GM18909 (cell line): ENCODE data around the gene PPP1R3E.
A peak's percentile ranks its signal among the peaks of the same experiment; 100 is the strongest.

Experiments used
- ATAC-seq: cut with Tn5 transposase; IDR thresholded peaks from one replicate; pipeline ENCODE4 v1.9.1; 2021; ENCODE audit warnings: mild to moderate bottlenecking; ENCODE audit not compliant: unreplicated experiment, poor library complexity

PPP1R3E gene

GRCh38 chr14:23323838-23324454 lies 21.3 kb upstream of the PPP1R3E start:
- ATAC-seq: no peak

GRCh38 chr14:23322568-23323517 lies 20.2 kb upstream of the PPP1R3E start:
- no peak for ATAC-seq

- ATAC-seq: peak; percentile 13
Measured at GRCh38 chr14:23321572-23322547, 19.2 kb upstream of the PPP1R3E start.

GRCh38 chr14:23320584-23321571 lies 18.2 kb upstream of the PPP1R3E start, which contains the start of gene PABPN1:
Gene PABPN1 (plus strand): TSS chr14:23321457. CDS start chr14:23321470, 13 bp downstream.
- peak; percentile 90 for ATAC-seq

- ATAC-seq: no peak
Measured at GRCh38 chr14:23319746-23320583, 17.3 kb upstream of the PPP1R3E start.

GRCh38 chr14:23316300-23316699 lies 13.6 kb upstream of the PPP1R3E start:
- no peak for ATAC-seq

GRCh38 chr14:23310546-23310945 lies 7.9 kb upstream of the PPP1R3E start:
- ATAC-seq: no peak

- ATAC-seq: no peak
Measured at GRCh38 chr14:23308721-23309445, 6.2 kb upstream of the PPP1R3E start.

GRCh38 chr14:23307687-23308644 lies 5.3 kb upstream of the PPP1R3E start:
- no peak for ATAC-seq

- no peak for ATAC-seq
Measured at GRCh38 chr14:23307146-23307530, 4.5 kb upstream of the PPP1R3E start.

GRCh38 chr14:23306412-23307145 lies 3.9 kb upstream of the PPP1R3E start, which contains the start of gene BCL2L2:
Gene BCL2L2 (plus strand): TSS chr14:23306833. CDS start chr14:23307768, 935 bp downstream.
- no peak for ATAC-seq

- peak; percentile 21 for ATAC-seq
Measured at GRCh38 chr14:23301969-23302289, 730 bp downstream of the PPP1R3E start.

- ATAC-seq: peak; percentile 82
Measured at GRCh38 chr14:23301288-23301968, 1.2 kb downstream of the PPP1R3E start.

- ATAC-seq: no peak
Measured at GRCh38 chr14:23300687-23301223, 1.9 kb downstream of the PPP1R3E start.
